Epithelial cell of esophagus (primary cell): ENCODE measurements around the gene AP4S1.

ENCODE experiments used
- DNase-seq: peaks from one replicate; pipeline ENCODE4 v3.0.0; 2010; ENCODE audit warnings: low read depth
- H3K4me3 ChIP-seq: 2 replicates; pipeline ENCODE4 v1.5.1; 2011; ENCODE audit warnings: mild to moderate bottlenecking, low read length, control low read depth
- CTCF ChIP-seq: IDR thresholded peaks from 2 replicates; pipeline ENCODE4 v1.5.1; 2011; ENCODE audit warnings: low read depth, mild to moderate bottlenecking, low read length, control low read depth, inconsistent platforms; ENCODE audit not compliant: insufficient read depth; ENCODE audit errors: missing control alignments

Gene AP4S1

DNA sequence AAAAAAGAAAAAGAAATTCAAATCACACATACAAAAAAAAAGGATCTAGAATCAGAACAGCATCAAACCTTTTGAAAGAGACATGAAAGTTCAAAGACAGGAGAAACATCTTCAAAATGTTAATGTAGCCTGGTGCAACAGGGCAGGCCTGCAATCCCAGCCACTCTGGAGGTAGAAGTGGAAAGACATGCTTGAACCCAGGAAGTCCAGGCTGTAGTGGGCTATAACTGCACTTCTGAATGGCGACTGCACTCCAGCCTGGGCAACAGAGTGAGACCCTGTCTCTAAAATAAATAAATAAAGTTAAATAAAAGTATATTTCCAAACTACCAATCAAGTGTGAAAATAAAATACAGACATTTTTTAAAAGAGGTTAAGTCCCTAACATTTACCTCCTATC, 18.7 kb upstream of the AP4S1 start:
- no peak for DNase-seq
- H3K4me3 ChIP-seq, result no peak overlapping the region
- no peak for TF ChIP-seq CTCF

- no peak for TF ChIP-seq CTCF
- no peak for DNase-seq
Observed at GRCh38 chr14:31009836-31010574, 15.4 kb upstream of the AP4S1 start.

DNA sequence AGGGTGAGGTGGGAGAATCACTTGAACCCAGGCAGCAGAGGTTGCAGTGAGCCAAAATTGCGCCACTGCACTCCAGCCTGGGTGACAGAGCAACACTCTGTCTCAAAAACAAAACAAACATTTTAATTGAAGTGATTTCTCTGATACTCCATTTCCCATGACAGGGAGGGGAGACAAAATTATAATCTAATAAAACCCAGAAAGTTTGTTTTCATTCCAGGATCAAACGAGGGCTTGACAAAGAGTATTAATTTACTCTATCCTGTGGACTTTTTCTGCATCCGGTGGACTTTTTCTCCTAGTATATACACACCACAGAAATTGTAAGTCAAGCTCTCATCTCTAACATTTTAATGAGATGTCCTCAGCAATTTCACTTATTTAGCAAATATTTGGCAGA, 14.5 kb upstream of the AP4S1 start:
- H3K4me3 ChIP-seq, result no peak overlapping the region
- no peak for TF ChIP-seq CTCF
- no peak for DNase-seq

More at GRCh38 chr14:31009836-31010574, 15.4 kb upstream of the AP4S1 start:
- no peak overlapping the region for H3K4me3 ChIP-seq

GRCh38 chr14:31013841-31014240, 11.6 kb upstream of the AP4S1 start:
- TF ChIP-seq CTCF, result no peak
- no peak overlapping the region for H3K4me3 ChIP-seq
- no peak for DNase-seq

GRCh38 chr14:31018057-31018645, 7.3 kb upstream of the AP4S1 start:
- no peak overlapping the region for H3K4me3 ChIP-seq
- DNase-seq, result no peak
- no peak for TF ChIP-seq CTCF

GRCh38 chr14:31020834-31021575, 4.4 kb upstream of the AP4S1 start:
- TF ChIP-seq CTCF, result no peak
- H3K4me3 ChIP-seq, result no peak overlapping the region
- DNase-seq, result no peak

DNA sequence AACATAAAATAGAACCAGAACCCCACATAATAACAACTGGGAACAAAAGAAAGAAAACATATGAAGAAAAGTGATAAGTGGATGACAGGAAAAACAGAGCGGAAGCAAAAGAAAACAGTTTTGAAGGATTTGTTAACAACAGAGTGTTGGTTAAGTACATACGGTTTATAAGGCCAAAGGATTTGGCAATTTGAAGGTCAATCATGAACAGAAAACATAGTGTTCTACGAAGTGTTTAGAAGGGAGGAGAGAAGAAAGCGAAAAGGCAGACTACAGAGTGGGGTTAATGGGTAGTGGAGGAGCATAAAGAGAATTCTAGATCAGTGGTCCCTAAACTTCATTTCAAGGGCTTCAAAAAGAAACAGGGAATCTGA, 3.9 kb upstream of the AP4S1 start:
- H3K4me3 ChIP-seq, result no peak overlapping the region
- no peak for DNase-seq
- no peak for TF ChIP-seq CTCF
